K562 (cell line): ENCODE data around the gene PTPRT.

ENCODE experiments used
- CBFA2T3 ChIP-seq: fragments of 450-650 bp; IDR thresholded peaks from 2 replicates; pipeline ENCODE4 v1.6.1; 2017
- CTCF ChIP-seq, 3 experiments: IDR thresholded peaks in 2 of 3; conservative IDR thresholded peaks in 1 of 3; 2 replicates each; pipeline ENCODE4 v1.5.1; 2011 to 2012; ENCODE audit warnings: low read length in 3 of 3, mild to moderate bottlenecking in 3 of 3, control low read depth in 2 of 3, improper control_type of control experiment in 1 of 3, inconsistent platforms in 1 of 3, low read depth in 1 of 3, mixed read lengths in 1 of 3, moderate library complexity in 1 of 3; ENCODE audit not compliant: insufficient read depth in 2 of 3
- SRSF1 ChIP-seq: fragments of 200-400 bp; formaldehyde crosslinking; IDR thresholded peaks from 2 replicates; pipeline ENCODE4 v1.6.1; 2017; ENCODE audit warnings: mild to moderate bottlenecking, low read depth, low read length, moderate library complexity
- TGIF2 ChIP-seq: sonication (generic); formaldehyde crosslinking; IDR thresholded peaks from 2 replicates; pipeline ENCODE4 v1.8.1; 2022; ENCODE audit warnings: mild to moderate bottlenecking, missing genetic modification reagents, moderate library complexity
- USF1 ChIP-seq: sonication (generic); formaldehyde crosslinking; IDR thresholded peaks from 2 replicates; pipeline ENCODE4 v1.9.0; 2022; ENCODE audit warnings: mild to moderate bottlenecking, missing genetic modification reagents
- ZZZ3 ChIP-seq: fragments of 450-650 bp; IDR thresholded peaks from 2 replicates; pipeline ENCODE4 v1.6.1; 2016; ENCODE audit warnings: antibody characterized with exemption, mild to moderate bottlenecking, moderate library complexity

GRCh38 chr20:42095221-42095620 is 1094.5 kb downstream of the PTPRT start:
- TF ChIP-seq SRSF1 = no peak
- TF ChIP-seq ZZZ3 = no peak
- no peak for TF ChIP-seq CBFA2T3
- TF ChIP-seq USF1 (CRISPR knock-in tag) = no peak
- no peak for TF ChIP-seq TGIF2 (CRISPR knock-in tag)
- TF ChIP-seq CTCF (IDR thresholded peaks at IDR 0.05 in 2 of 3, conservative IDR thresholded peaks at IDR 0.05 in 1 of 3; ENCODE audit: insufficient read depth in 2 of 3, low read depth in 1 of 3, low read length in 3 of 3) = no peak
